HUES48 (cell line): ENCODE measurements around the gene TSC22D2.
A peak's percentile ranks its signal among the peaks of the same experiment; 100 is the strongest.

Experiments
- H3K27ac ChIP-seq: one replicate; pipeline ENCODE4 v1.7.0; 2013; ENCODE audit warnings: low read depth, low read length, inconsistent platforms
- H3K27me3 ChIP-seq: 2 replicates; pipeline ENCODE4 v1.6.1; 2013; ENCODE audit warnings: mild to moderate bottlenecking, low read length; ENCODE audit not compliant: control insufficient read depth, insufficient read depth
- H3K36me3 ChIP-seq: 2 replicates; pipeline ENCODE4 v1.6.1; 2013; ENCODE audit warnings: low read length; ENCODE audit not compliant: control insufficient read depth, insufficient read depth
- H3K4me1 ChIP-seq: 2 replicates; pipeline ENCODE4 v1.6.1; 2013; ENCODE audit warnings: mild to moderate bottlenecking, low read length; ENCODE audit not compliant: control insufficient read depth, insufficient read depth
- H3K4me3 ChIP-seq: 2 replicates; pipeline ENCODE4 v1.5.1; 2013; ENCODE audit warnings: mild to moderate bottlenecking, low read depth, low read length
- H3K9ac ChIP-seq: 2 replicates; pipeline ENCODE4 v1.6.1; 2013; ENCODE audit warnings: mild to moderate bottlenecking, low read depth, low read length, moderate library complexity
- H3K9me3 ChIP-seq: 2 replicates; pipeline ENCODE4 v1.6.1; 2013; ENCODE audit warnings: low read length; ENCODE audit not compliant: control insufficient read depth, insufficient read depth

The TSC22D2 gene

DNA sequence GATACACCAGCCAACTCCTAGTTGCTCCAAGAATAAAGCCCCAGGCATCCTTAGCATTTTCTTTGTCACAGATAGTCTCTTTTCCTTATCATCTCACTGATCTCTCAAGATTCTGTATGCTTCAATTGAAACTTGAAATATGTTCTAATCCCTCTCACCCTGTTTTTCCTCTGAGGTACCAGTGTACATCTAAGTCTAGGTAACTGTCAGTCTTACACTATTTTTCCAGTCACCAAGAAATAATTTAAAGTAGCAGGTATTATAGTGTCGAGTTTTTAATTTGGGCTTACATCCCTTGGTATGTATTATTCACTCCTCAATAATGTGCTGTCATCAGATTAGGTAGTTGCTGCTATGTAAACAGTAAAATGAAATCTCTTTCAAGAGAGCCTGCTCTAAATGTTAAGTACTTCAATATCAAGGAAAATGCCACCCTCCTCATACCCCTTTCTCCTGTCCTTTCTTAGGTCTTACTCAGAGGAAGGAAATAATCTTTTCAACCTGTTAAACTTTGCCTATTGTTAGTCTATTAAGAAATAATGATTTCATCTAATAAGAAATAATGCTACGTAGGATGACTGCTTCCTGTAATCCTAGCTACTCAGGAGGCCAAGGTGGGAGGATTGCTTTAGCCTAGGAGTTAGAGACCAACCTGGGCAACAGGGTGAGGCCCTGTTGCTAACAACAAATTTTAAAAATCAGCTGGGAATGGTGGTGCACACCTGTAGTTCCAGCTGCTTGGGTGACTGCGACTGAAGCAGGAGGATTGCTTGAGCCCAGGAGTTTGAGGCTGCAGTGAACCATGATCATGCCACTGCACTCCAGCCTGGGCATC, 39.8 kb downstream of the TSC22D2 start:
- H3K36me3 ChIP-seq: 0 out of 2 replicates have a peak, but pooled peaks cover 5% of the 10 kb centered on the region
- no peak overlapping the region for H3K9ac ChIP-seq
- H3K9me3 ChIP-seq: no peaks in the 10 kb centered on the region
- H3K4me3 ChIP-seq: no peak overlapping the region
- H3K27ac ChIP-seq: peak overlapping the region; percentile 23
- H3K27me3 ChIP-seq: no peaks in the 10 kb centered on the region
- peaks cover 21% of the 10 kb centered on the region for H3K4me1 ChIP-seq

- Histone ChIP-seq H3K4me3 (no peak overlapping the region), H3K9me3 (no peaks in the 10 kb centered on the region), H3K27ac (no peak overlapping the region), H3K9ac (no peak overlapping the region), H3K36me3 (0 out of 2 replicates have a peak, but pooled peaks cover 5% of the 10 kb centered on the region), H3K4me1 (peaks cover 21% of the 10 kb centered on the region), H3K27me3 (no peaks in the 10 kb centered on the region)
Observed at GRCh38 chr3:150449169-150449721, 41.1 kb downstream of the TSC22D2 start.

GRCh38 chr3:150450916-150451315, 42.8 kb downstream of the TSC22D2 start:
- H3K9ac ChIP-seq: 0 out of 2 replicates have a peak overlapping the region, but pooled peaks have one; percentile 36

GRCh38 chr3:150451329-150452048, 43.4 kb downstream of the TSC22D2 start:
- peaks cover 21% of the 10 kb centered on the region for H3K4me1 ChIP-seq
- H3K4me3 ChIP-seq: no peak overlapping the region
- H3K9me3 ChIP-seq: no peaks in the 10 kb centered on the region
- H3K27me3 ChIP-seq: no peaks in the 10 kb centered on the region
- peak overlapping the region; percentile 13 for H3K27ac ChIP-seq
- no peak overlapping the region for H3K9ac ChIP-seq
- 0 out of 2 replicates have a peak, but pooled peaks cover 5% of the 10 kb centered on the region for H3K36me3 ChIP-seq

More at GRCh38 chr3:150450916-150451315, 42.8 kb downstream of the TSC22D2 start:
- Histone ChIP-seq H3K27ac (peak overlapping the region; percentile 13), H3K4me3 (no peak overlapping the region), H3K36me3 (0 out of 2 replicates have a peak, but pooled peaks cover 5% of the 10 kb centered on the region), H3K27me3 (no peaks in the 10 kb centered on the region), H3K9me3 (no peaks in the 10 kb centered on the region), H3K4me1 (peaks cover 21% of the 10 kb centered on the region)

DNA sequence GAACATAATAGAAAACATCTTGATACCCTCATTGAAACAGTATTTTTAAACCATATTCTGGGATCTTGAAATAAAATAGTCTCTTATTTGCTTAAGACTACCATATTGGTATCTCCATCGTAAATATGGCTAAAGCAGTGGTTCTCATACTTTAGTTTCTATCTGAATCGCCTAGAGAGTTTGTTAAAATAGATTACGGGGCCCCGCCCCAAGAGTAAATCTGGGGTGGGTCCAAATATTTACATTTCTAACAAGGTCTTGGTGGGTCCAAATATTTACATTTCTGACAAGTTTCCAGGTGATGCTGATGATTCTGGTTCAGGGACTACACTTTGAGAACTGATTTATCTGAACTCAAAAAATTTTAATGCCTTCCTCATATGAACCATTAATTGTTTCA, 45.3 kb downstream of the TSC22D2 start:
- H3K36me3 ChIP-seq: peaks cover 6% of the 10 kb centered on the region; the same call in 1 of the 2 replicates
- no peak overlapping the region for H3K9ac ChIP-seq

DNA sequence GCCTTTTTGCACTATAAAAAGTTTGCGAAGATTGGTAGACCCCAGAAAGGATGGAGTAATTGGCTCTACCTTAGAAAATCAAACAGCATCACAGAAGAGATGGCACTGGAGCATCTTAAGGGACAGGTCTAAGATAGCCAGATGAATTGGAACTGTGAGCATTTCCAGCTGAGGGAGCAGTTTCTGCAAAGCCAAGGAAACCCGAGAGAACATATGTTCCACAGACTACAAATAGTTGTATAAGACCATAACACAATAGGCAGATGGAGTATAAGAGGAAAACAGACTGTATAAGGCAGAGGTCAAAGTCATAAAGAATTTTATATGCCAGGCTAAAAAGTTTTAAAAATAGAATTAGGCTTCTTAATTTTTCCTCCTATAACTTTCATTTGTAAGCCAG, 46.0 kb downstream of the TSC22D2 start:
- peaks cover 14% of the 10 kb centered on the region for H3K4me1 ChIP-seq
- no peak overlapping the region for H3K9ac ChIP-seq
- H3K36me3 ChIP-seq: peaks cover 13% of the 10 kb centered on the region
- H3K27ac ChIP-seq: no peak overlapping the region
- no peaks in the 10 kb centered on the region for H3K9me3 ChIP-seq
- no peaks in the 10 kb centered on the region for H3K27me3 ChIP-seq
- no peak overlapping the region for H3K4me3 ChIP-seq

More for the DNA sequence above, 45.3 kb downstream of the TSC22D2 start:
- no peak overlapping the region for H3K4me3 ChIP-seq
- H3K27me3 ChIP-seq: no peaks in the 10 kb centered on the region
- H3K4me1 ChIP-seq: peaks cover 14% of the 10 kb centered on the region
- no peak overlapping the region for H3K27ac ChIP-seq
- H3K9me3 ChIP-seq: no peaks in the 10 kb centered on the region

GRCh38 chr3:150454622-150455021, 46.5 kb downstream of the TSC22D2 start:
- no peak overlapping the region for H3K9ac ChIP-seq

DNA sequence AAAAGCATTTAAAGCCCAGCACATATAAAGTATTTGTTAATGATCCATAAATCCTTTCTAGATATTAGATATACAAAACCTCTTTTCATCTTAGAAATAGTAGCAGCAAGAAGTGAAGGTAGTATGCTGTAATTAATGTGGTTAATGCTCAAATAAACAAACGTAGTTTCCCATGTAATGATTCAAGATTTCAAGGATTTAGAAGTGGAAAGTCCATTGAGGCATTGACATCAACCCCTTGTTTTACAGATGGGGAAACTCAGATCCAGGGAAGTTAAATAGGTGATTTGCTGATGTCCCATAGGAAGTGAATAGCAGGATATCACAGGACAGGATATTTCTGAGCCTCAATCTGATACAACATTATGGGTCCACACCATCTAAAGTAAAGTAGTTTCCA, 47.2 kb downstream of the TSC22D2 start:
- Histone ChIP-seq H3K27me3 (no peaks in the 10 kb centered on the region), H3K36me3 (peaks cover 22% of the 10 kb centered on the region), H3K9me3 (no peaks in the 10 kb centered on the region), H3K4me3 (no peak overlapping the region), H3K9ac (no peak overlapping the region), H3K27ac (no peak overlapping the region), H3K4me1 (peaks cover 14% of the 10 kb centered on the region)

More at GRCh38 chr3:150454622-150455021, 46.5 kb downstream of the TSC22D2 start:
- Histone ChIP-seq H3K36me3 (peaks cover 17% of the 10 kb centered on the region), H3K27me3 (no peaks in the 10 kb centered on the region), H3K9me3 (no peaks in the 10 kb centered on the region), H3K4me1 (peaks cover 14% of the 10 kb centered on the region), H3K27ac (no peak overlapping the region), H3K4me3 (no peak overlapping the region)

DNA sequence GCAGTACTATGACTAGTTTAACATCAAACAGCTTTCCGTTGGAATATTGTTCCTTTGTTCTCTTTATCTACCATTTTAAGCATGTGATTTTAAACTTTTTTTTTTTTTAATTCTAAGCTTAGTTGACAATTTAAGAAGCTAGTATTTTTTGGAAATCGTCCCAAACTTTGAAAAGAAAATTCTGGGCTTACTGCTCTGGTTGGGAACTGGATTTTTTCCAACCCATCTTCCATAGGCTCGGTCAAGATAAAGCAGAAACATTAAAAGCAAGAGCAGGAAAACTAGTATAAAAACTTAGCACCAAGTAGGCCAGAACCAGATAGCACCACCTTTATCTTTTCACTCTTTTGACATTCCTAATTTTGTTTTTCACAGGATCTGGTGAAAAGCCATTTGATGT, 49.9 kb downstream of the TSC22D2 start:
- Histone ChIP-seq H3K27ac (no peak overlapping the region), H3K27me3 (no peaks in the 10 kb centered on the region), H3K4me1 (peaks cover 12% of the 10 kb centered on the region; the same call in 1 of the 2 replicates), H3K4me3 (no peak overlapping the region), H3K9ac (no peak overlapping the region), H3K36me3 (peaks cover 22% of the 10 kb centered on the region), H3K9me3 (no peaks in the 10 kb centered on the region)

DNA sequence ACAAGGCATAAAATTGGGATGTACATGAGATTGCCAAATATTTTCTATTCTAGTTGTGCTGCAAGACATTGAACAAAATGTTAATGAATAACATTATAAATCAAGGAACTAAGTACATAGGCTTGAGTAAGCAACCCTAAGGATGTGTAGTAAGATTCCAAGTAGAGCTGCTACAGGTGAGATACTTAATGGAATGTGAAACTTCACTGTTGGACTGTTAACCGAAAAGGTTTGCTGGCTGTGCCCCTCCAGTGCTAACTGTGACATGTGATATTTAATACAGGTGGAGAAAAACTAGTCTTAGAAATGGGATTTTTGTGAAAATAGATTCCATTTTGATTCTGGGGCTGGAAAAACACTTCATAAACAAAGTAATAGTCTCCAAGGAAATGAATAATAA, 52.4 kb downstream of the TSC22D2 start:
- Histone ChIP-seq H3K27me3 (no peaks in the 10 kb centered on the region), H3K4me3 (no peak overlapping the region), H3K9ac (no peak overlapping the region), H3K4me1 (peaks cover 12% of the 10 kb centered on the region; the same call in 1 of the 2 replicates), H3K27ac (no peak overlapping the region), H3K9me3 (no peaks in the 10 kb centered on the region), H3K36me3 (peaks cover 22% of the 10 kb centered on the region)
